OCI-LY7 (cell line): ENCODE results near the gene RPL27A.

Experiments
- CTCF ChIP-seq: fragments of 200-600 bp; sonication (generic); conservative IDR thresholded peaks from 2 replicates; pipeline ENCODE4 v1.5.1; 2014; ENCODE audit warnings: mild to moderate bottlenecking, antibody characterized with exemption, low read length, moderate library complexity, mixed read lengths
- EZH2phosphoT487 ChIP-seq: fragments of 200-600 bp; sonication (generic); IDR thresholded peaks from 2 replicates; pipeline ENCODE4 v1.6.1; 2018; ENCODE audit warnings: low read depth, borderline replicate concordance, mild to moderate bottlenecking, mixed run types, antibody characterized with exemption, low read length, moderate library complexity, mixed read lengths

GRCh38 chr11:8724682-8725081, 42.1 kb downstream of the RPL27A start:
- TF ChIP-seq CTCF (no peak), EZH2phosphoT487 (no peak)
